ENCODE data around the gene FTMT. TPM values are rescaled to one million over a fixed set of nuclear protein-coding genes. Genes with fewer than 3 reads are reported as not detected.
"Not testable (repeated sequence)": the region's sequence is repeated elsewhere in the genome, so short reads cannot be mapped to it uniquely, and the experiment has no call there.

Gene FTMT
- total RNA-seq: not detected in 3 replicates

DNA sequence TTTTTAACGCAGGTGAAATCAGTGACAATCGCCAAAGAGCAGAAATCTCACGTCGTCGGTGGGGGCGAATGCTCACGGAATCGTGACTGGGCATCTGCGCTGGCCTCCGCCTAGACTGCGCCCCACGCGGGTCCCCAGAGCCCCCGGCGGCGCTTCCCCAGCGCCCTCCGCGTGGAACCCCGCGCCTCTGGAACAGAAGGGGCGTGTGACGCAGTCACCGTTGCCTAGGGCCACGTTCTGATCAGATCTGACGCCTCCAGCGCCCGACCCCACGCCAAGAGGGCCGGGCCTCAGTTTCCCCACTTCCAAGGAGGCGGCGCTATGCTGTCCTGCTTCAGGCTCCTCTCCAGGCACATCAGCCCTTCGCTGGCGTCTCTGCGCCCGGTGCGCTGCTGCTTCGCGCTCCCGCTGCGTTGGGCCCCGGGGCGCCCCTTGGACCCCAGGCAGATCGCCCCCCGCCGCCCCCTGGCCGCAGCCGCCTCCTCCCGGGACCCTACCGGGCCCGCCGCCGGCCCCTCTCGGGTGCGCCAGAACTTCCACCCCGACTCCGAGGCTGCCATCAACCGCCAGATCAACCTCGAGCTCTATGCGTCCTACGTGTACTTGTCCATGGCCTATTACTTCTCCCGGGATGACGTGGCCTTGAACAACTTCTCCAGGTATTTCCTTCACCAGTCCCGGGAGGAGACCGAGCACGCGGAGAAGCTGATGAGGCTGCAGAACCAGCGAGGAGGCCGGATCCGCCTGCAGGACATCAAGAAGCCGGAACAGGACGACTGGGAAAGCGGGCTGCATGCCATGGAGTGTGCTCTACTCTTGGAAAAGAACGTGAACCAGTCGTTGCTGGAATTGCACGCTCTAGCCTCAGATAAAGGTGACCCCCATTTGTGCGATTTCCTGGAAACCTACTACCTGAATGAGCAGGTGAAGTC, at the start of gene FTMT:
Gene FTMT (plus strand): TSS at position 240 of the 932 bp plus-strand sequence. CDS start 82 bp downstream, at position 322.
- Mint-ChIP-seq H3K27ac (no peak within 1 kb of the TSS), H3K4me3 (no peak within 1 kb of the TSS), H3K36me3 (no peaks in the 10 kb centered on the region), H3K4me1 (peaks cover 2% of the 10 kb centered on the region), H3K27me3 (ENCODE audit: low read depth) (no peaks in the 10 kb centered on the region), H3K9me3 (peaks cover 9% of the 10 kb centered on the region)
- no peak for DNase-seq (ENCODE audit: low spot score in 2 of 2, unreplicated experiment in 2 of 2)
- TF ChIP-seq, protein P1, sequence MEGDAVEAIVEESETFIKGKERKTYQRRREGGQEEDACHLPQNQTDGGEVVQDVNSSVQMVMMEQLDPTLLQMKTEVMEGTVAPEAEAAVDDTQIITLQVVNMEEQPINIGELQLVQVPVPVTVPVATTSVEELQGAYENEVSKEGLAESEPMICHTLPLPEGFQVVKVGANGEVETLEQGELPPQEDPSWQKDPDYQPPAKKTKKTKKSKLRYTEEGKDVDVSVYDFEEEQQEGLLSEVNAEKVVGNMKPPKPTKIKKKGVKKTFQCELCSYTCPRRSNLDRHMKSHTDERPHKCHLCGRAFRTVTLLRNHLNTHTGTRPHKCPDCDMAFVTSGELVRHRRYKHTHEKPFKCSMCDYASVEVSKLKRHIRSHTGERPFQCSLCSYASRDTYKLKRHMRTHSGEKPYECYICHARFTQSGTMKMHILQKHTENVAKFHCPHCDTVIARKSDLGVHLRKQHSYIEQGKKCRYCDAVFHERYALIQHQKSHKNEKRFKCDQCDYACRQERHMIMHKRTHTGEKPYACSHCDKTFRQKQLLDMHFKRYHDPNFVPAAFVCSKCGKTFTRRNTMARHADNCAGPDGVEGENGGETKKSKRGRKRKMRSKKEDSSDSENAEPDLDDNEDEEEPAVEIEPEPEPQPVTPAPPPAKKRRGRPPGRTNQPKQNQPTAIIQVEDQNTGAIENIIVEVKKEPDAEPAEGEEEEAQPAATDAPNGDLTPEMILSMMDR (IDR thresholded peaks at IDR 0.05; ENCODE audit: unreplicated experiment): no peak

DNA sequence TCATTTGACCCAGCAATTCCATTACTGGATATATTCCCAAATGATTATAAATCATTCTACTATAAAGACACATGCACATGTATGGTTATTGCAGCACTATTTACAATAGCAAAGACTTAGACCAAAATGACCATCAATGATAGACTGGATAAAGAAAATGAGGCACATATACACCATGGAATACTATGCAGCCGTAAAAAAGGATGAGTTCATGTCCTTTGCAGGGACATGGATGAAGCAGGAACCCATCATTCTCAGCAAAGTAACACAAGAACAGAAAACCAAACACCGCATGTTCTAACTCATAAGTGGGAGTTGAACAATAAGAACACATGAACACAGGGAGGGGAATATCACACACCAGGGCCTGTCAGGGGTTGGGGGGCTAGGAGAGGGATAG, 46.4 kb upstream of the FTMT start:
- H3K9me3 Mint-ChIP-seq: peaks cover 25% of the 10 kb centered on the region
- DNase-seq (ENCODE audit: low spot score in 2 of 2, unreplicated experiment in 2 of 2); H3K27me3 Mint-ChIP-seq (ENCODE audit: low read depth); H3K27ac Mint-ChIP-seq; H3K36me3 Mint-ChIP-seq; H3K4me3 Mint-ChIP-seq; H3K4me1 Mint-ChIP-seq: not testable (repeated sequence)

DNA sequence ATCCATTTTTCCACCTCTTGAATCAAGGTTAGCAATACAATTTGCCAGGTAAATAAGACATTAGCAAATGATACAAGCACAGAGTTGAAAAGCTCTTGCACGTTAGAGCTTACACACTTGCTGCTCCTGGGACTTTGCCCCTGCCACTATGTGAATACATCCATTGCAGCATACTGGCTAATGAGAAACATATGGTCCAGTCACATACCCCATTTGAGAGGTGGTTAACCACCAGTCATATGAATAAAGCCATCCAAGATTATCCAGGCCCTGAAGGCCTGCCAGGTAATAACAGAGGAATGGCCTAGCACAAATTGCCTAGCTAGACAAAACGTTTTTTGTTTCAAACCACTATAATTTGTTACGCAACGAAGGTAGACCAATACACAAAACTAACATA, 45.8 kb upstream of the FTMT start:
- DNase-seq (ENCODE audit: low spot score in 2 of 2, unreplicated experiment in 2 of 2): no peak
- H3K4me1 Mint-ChIP-seq: no peaks in the 10 kb centered on the region
- H3K9me3 Mint-ChIP-seq: peaks cover 31% of the 10 kb centered on the region
- H3K27me3 Mint-ChIP-seq (ENCODE audit: low read depth): no peaks in the 10 kb centered on the region
- H3K36me3 Mint-ChIP-seq: peaks cover 4% of the 10 kb centered on the region
- TF ChIP-seq, protein P1 (IDR thresholded peaks at IDR 0.05; ENCODE audit: unreplicated experiment): no peak
- H3K4me3 Mint-ChIP-seq: no peak overlapping the region
- no peak overlapping the region for H3K27ac Mint-ChIP-seq

DNA sequence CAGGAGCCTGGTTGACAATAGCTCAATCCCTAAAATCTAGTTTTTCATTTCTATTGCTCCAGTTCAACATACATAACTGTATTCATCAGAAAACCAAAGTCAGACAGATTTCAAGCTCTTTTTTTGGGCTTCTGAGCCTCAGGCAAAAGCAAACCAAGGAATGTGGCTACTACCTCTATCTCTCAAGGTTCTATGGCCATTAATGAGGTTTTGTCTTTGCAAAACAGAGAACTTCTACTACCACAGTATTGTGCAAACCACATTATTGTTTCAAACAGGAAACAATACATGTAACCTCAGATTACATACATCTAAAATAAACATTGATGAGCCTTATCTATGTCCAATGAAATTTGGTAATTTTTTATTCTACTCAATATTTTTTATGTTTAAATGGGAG, 35.5 kb upstream of the FTMT start:
- no peaks in the 10 kb centered on the region for H3K27me3 Mint-ChIP-seq (ENCODE audit: low read depth)
- no peak overlapping the region for H3K27ac Mint-ChIP-seq
- TF ChIP-seq, protein P1 (IDR thresholded peaks at IDR 0.05; ENCODE audit: unreplicated experiment): no peak
- H3K36me3 Mint-ChIP-seq: no peaks in the 10 kb centered on the region
- H3K9me3 Mint-ChIP-seq: peaks cover 5% of the 10 kb centered on the region
- DNase-seq (ENCODE audit: low spot score in 2 of 2, unreplicated experiment in 2 of 2): no peak
- no peak overlapping the region for H3K4me3 Mint-ChIP-seq
- peaks cover 15% of the 10 kb centered on the region for H3K4me1 Mint-ChIP-seq

DNA sequence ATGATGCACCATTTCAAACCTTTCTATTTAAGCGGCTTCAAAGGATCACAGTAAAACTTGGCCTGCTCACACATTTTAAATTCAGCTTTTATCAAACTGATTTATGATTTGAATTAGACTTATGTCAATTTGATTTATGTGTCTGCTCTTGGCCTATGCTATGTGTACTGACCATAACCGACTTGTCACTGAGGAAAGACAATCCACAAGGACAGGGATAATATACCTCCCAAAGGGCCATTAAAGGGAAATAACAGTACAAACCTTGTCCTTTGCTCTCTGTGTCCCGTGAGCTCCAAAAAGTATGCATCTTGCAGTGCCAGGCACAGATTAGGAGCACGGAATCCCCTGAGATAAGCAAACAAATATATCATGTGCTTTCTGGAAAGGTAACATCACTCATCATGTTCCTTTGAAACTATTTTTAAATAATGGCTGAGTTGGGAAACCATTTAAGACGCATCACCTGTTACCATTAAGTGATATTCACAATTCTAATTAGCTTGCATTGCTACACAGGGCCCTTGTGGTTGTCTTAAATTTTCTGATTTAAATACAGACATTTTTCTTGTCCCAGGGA, 31.9 kb upstream of the FTMT start:
- TF ChIP-seq, protein P1 (IDR thresholded peaks at IDR 0.05; ENCODE audit: unreplicated experiment): no peak
- Mint-ChIP-seq H3K4me1 (peaks cover 15% of the 10 kb centered on the region), H3K36me3 (no peaks in the 10 kb centered on the region), H3K9me3 (peaks cover 11% of the 10 kb centered on the region), H3K4me3 (no peak overlapping the region), H3K27me3 (ENCODE audit: low read depth) (no peaks in the 10 kb centered on the region), H3K27ac (peak overlapping the region; percentile 85)
- DNase-seq (ENCODE audit: low spot score in 2 of 2, unreplicated experiment in 2 of 2): no peak

DNA sequence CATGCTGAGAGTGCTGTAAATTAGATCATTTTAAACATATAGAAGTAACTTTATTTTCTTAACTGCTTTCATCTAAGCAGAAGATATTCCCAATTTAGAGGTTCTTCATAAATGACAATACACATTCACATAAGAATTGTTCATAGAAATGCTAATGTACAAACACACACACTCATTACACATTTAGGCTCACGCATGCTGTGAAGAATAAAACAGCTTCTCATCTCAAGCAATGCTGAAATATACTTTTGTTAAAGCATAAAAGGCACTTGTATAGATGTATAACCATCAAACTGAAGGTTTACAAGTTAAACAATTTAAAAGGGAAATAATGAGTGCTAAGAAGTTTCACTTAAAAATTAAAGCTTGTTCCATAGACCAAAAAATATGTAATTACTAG, 18.1 kb upstream of the FTMT start:
- Mint-ChIP-seq H3K36me3 (no peaks in the 10 kb centered on the region), H3K27me3 (ENCODE audit: low read depth) (no peaks in the 10 kb centered on the region), H3K27ac (no peak overlapping the region), H3K4me3 (no peak overlapping the region), H3K9me3 (peaks cover 9% of the 10 kb centered on the region), H3K4me1 (no peaks in the 10 kb centered on the region)
- TF ChIP-seq, protein P1 (IDR thresholded peaks at IDR 0.05; ENCODE audit: unreplicated experiment): no peak
- no peak for DNase-seq (ENCODE audit: low spot score in 2 of 2, unreplicated experiment in 2 of 2)
